DND-41 (cell line): ENCODE data around the gene IQCC.

Experiments used
- ATAC-seq: fragments of 200-7000 bp; cut with Tn5 transposase; 3 replicates; pipeline ENCODE4 v1.9.1; 2021; ENCODE audit warnings: low read depth; ENCODE audit not compliant: insufficient read depth
- DNase-seq: peaks from one replicate; pipeline ENCODE4 v3.0.0-alpha.2; 2020
- H2AFZ ChIP-seq: 2 replicates; pipeline ENCODE4 v1.6.0; 2012; ENCODE audit warnings: low read depth, low read length
- H3K27ac ChIP-seq: 2 replicates; pipeline ENCODE4 v1.5.1; 2012; ENCODE audit warnings: low read length, inconsistent platforms
- H3K27me3 ChIP-seq: fragments of 200-600 bp; sonication (generic); 2 replicates; pipeline ENCODE4 v1.6.0; 2012; ENCODE audit warnings: low read length, mild to moderate bottlenecking, inconsistent platforms; ENCODE audit not compliant: insufficient read depth, poor library complexity
- H3K36me3 ChIP-seq: 2 replicates; pipeline ENCODE4 v1.5.1; 2012; ENCODE audit warnings: low read length, inconsistent platforms; ENCODE audit not compliant: insufficient read depth
- H3K4me1 ChIP-seq: 2 replicates; pipeline ENCODE4 v1.5.1; 2012; ENCODE audit warnings: mild to moderate bottlenecking, low read length; ENCODE audit not compliant: insufficient read depth
- H3K4me2 ChIP-seq: 2 replicates; pipeline ENCODE4 v1.6.0; 2012; ENCODE audit warnings: mild to moderate bottlenecking, moderate library complexity, low read length, inconsistent platforms; ENCODE audit not compliant: insufficient read depth
- H3K4me3 ChIP-seq, 2 experiments: fragments of 200-600 bp in 1 of 2; shearing (Covaris generic) in 1 of 2; 2 replicates each; pipeline ENCODE4 v1.5.1; 2012 to 2016; ENCODE audit warnings: inconsistent platforms in 2 of 2, low read length in 2 of 2, mild to moderate bottlenecking in 2 of 2, low read depth in 1 of 2, moderate library complexity in 1 of 2
- H3K79me2 ChIP-seq: 2 replicates; pipeline ENCODE4 v1.6.0; 2012; ENCODE audit warnings: low read length, inconsistent platforms; ENCODE audit not compliant: insufficient read depth
- H3K9ac ChIP-seq: 2 replicates; pipeline ENCODE4 v1.6.0; 2012; ENCODE audit warnings: low read depth, mild to moderate bottlenecking, inconsistent platforms, low read length, moderate library complexity
- H3K9me3 ChIP-seq: 2 replicates; pipeline ENCODE4 v1.5.1; 2012; ENCODE audit warnings: low read length, moderate library complexity, mild to moderate bottlenecking, inconsistent platforms; ENCODE audit not compliant: insufficient read depth, severe bottlenecking
- H4K20me1 ChIP-seq: 2 replicates; pipeline ENCODE4 v1.6.0; 2012; ENCODE audit warnings: low read length; ENCODE audit not compliant: insufficient read depth
- EZH2 ChIP-seq: IDR thresholded peaks from 3 replicates; pipeline ENCODE4 v1.6.1; 2012; ENCODE audit warnings: borderline replicate concordance, low read depth, mild to moderate bottlenecking, moderate library complexity, low read length, inconsistent platforms; ENCODE audit not compliant: severe bottlenecking
- TF ChIP-seq, protein P1 (sequence below): IDR thresholded peaks from 2 replicates; pipeline ENCODE4 v1.5.1; 2012; ENCODE audit warnings: borderline replicate concordance, low read length, moderate library complexity, mild to moderate bottlenecking; ENCODE audit not compliant: poor library complexity, severe bottlenecking; ENCODE audit errors: extremely low read depth

IQCC gene

DNA sequence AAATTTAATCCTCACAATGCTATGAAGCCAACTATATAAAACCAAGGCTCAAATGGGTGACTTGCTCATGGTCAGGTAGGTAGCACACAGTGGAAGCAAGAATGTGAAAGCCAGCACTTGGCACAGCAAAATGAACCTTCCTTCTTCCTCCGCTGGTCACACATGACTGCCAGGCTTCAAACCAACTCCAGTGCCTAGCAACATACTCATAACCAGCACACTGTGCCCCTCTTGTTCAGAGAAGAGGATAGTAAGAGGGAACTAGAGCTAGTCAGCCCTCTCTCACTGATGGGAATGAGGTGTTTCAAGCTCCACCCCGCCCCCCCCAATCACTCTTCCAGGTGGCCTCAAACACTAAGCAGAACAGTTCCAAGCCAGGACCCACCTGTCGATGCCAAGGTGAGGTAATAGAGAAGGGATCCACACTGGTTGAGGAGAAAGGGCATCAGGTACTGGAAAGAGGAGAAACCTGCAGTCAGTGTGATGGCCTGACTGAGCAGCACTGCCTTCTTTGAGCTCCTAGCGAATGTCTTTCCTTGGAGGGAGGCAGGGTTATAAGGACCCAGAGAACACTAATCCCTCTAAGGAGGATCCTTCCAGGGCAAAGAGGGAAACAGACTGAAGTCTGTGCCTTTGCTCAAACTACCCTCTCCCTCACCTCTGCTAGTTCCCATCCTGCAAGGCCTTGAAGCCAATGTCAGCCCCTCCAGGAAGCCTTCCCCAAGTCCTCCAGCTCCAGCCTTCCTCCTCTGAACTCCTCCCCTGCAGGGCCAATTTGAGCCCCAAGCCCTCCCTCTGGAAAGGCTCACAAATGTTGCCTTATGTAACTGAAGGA lies 15.5 kb downstream of the IQCC start:
- H3K79me2 ChIP-seq = peaks cover 43% of the 10 kb centered on the region
- ATAC-seq (no peak), DNase-seq (no peak)
- H2AFZ ChIP-seq = no peak overlapping the region
- H3K4me3 ChIP-seq = peak overlapping the region; percentile 84 to 85; a peak in 3 of 4 replicates
- peaks cover 8% of the 10 kb centered on the region; the same call in 1 of the 2 replicates for H4K20me1 ChIP-seq
- H3K4me1 ChIP-seq = peaks cover 31% of the 10 kb centered on the region
- H3K4me2 ChIP-seq = peak overlapping the region; percentile 70
- H3K9ac ChIP-seq = peak overlapping the region; percentile 77
- H3K36me3 ChIP-seq = peaks cover 40% of the 10 kb centered on the region
- H3K9me3 ChIP-seq = no peaks in the 10 kb centered on the region
- TF ChIP-seq EZH2 = no peak
- TF ChIP-seq, protein P1, sequence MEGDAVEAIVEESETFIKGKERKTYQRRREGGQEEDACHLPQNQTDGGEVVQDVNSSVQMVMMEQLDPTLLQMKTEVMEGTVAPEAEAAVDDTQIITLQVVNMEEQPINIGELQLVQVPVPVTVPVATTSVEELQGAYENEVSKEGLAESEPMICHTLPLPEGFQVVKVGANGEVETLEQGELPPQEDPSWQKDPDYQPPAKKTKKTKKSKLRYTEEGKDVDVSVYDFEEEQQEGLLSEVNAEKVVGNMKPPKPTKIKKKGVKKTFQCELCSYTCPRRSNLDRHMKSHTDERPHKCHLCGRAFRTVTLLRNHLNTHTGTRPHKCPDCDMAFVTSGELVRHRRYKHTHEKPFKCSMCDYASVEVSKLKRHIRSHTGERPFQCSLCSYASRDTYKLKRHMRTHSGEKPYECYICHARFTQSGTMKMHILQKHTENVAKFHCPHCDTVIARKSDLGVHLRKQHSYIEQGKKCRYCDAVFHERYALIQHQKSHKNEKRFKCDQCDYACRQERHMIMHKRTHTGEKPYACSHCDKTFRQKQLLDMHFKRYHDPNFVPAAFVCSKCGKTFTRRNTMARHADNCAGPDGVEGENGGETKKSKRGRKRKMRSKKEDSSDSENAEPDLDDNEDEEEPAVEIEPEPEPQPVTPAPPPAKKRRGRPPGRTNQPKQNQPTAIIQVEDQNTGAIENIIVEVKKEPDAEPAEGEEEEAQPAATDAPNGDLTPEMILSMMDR = no peak
- H3K27ac ChIP-seq = peak overlapping the region; percentile 37
- H3K27me3 ChIP-seq = no peaks in the 10 kb centered on the region

DNA sequence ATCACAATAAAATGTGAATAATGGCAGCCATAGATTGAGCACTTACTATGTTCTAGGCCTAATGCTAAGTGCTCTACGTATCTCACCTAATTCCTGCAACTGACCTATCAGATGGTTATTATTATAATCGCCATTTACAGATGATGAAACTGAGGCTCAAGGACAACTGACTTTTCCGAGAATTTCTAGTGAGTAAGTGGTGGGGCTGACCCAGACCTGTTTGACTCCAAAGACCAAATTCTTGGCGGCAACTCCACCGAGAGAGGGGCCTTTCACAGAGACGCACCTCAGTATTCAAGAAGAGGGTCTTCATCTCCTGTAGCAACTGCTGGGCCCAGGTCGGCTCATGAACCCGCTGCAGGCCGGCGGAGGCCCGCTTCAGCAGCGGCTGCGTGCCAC lies 16.1 kb downstream of the IQCC start:
- ATAC-seq = no peak
- Histone ChIP-seq H3K4me2 (peak overlapping the region; percentile 70), H3K9me3 (no peaks in the 10 kb centered on the region), H3K27me3 (no peaks in the 10 kb centered on the region), H3K9ac (peak overlapping the region; percentile 77), H3K4me3 (peak overlapping the region; percentile 84 to 85), H2AFZ (no peak overlapping the region; the same call in 1 of the 2 replicates), H3K27ac (peak overlapping the region; percentile 37), H3K36me3 (peaks cover 38% of the 10 kb centered on the region), H3K4me1 (peaks cover 34% of the 10 kb centered on the region), H3K79me2 (peaks cover 47% of the 10 kb centered on the region), H4K20me1 (peaks cover 8% of the 10 kb centered on the region; the same call in 1 of the 2 replicates)
- TF ChIP-seq EZH2 = no peak
- TF ChIP-seq, protein P1 = no peak
- no peak for DNase-seq

DNA sequence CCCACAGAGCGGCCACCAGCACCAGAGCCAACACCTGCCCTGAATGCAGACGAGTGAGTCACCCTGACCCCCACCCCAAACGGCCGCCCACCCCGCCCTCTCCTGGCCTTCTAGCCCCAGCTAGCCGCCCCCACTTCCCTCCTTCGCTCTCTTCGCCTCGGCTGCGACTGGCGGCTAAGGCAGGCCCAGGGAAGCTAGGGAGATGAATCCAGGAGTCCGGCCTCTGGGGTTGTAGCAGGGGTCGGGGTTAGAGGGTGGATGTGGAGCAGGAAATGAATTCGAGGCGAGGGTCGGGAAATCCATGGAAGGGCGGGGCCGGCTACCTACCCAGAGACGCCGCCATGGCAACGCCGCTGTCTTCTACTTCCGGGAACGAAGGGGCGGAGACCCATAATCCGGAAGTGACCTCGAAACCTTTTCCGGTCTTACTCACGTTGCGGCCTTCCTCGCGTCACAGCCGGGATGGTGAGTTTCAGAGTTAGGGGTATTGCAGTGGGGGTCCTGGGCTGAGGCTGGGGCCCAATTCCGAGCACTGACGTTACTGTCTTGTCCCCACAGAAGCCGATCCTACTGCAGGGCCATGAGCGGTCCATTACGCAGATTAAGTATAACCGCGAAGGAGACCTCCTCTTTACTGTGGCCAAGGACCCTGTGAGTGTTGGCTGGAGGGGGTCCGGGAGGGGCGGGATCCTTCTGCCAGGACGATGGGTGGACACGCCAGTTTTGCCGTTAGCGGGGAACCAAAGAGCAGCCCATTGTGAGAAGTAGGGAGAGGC lies 16.7 kb downstream of the IQCC start, which contains the start of the genes EIF3I and TMEM234:
Gene EIF3I, plus strand, starts transcription at position 428 of the 776 bp plus-strand sequence. Its CDS starts 35 bp downstream, at position 463.
Gene TMEM234, minus strand, starts transcription at position 374 of the 776 bp plus-strand sequence. Its CDS starts 31 bp downstream, at position 343.
- Histone ChIP-seq H2AFZ (peak within 1 kb of the TSS; percentile 81), H3K4me3 (peak within 1 kb of the TSS; percentile 84 to 85), H3K4me1 (peaks cover 34% of the 10 kb centered on the region), H3K27me3 (no peaks in the 10 kb centered on the region), H3K9ac (peak within 1 kb of the TSS; percentile 77), H4K20me1 (peaks cover 8% of the 10 kb centered on the region; the same call in 1 of the 2 replicates), H3K36me3 (peaks cover 35% of the 10 kb centered on the region), H3K9me3 (no peaks in the 10 kb centered on the region), H3K27ac (peak within 1 kb of the TSS; percentile 85), H3K79me2 (peaks cover 47% of the 10 kb centered on the region), H3K4me2 (peak within 1 kb of the TSS; percentile 70)
- DNase-seq = peak; percentile 92
- peak; percentile 96 for ATAC-seq
- TF ChIP-seq EZH2 = no peak
- TF ChIP-seq, protein P1 = no peak
